GM12878 (cell line): ENCODE results near the gene HSP90AA1. TPM values are rescaled to one million over a fixed set of nuclear protein-coding genes. Genes with fewer than 3 reads are reported as not detected.

Experiments
- BHLHE40 ChIP-seq, 2 experiments: fragments of 450-650 bp in 1 of 2; IDR thresholded peaks; 2 replicates each; pipeline ENCODE4 v1.6.1; 2011 to 2017; ENCODE audit warnings: low read depth in 2 of 2, borderline replicate concordance in 1 of 2, improper control_type of control experiment in 1 of 2, low read length in 1 of 2, mild to moderate bottlenecking in 1 of 2
- EGR1 ChIP-seq, 2 experiments: IDR thresholded peaks; 1 replicate in 1 of 2; 2 replicates in 1 of 2; pipeline ENCODE4 v1.6.1; 2011 to 2012; ENCODE audit warnings: low read depth in 2 of 2, low read length in 2 of 2, borderline replicate concordance in 1 of 2, mild to moderate bottlenecking in 1 of 2, moderate library complexity in 1 of 2
- ELK1 ChIP-seq: IDR thresholded peaks from 2 replicates; pipeline ENCODE4 v1.6.1; 2012; ENCODE audit warnings: low read depth, low read length, improper control_type of control experiment
- GATAD2B ChIP-seq: fragments of 450-650 bp; conservative IDR thresholded peaks from 2 replicates; pipeline ENCODE4 v1.6.1; 2017; ENCODE audit warnings: low read depth, mild to moderate bottlenecking, moderate library complexity
- LARP7 ChIP-seq: fragments of 450-650 bp; IDR thresholded peaks from 2 replicates; pipeline ENCODE4 v1.6.1; 2017; ENCODE audit warnings: mild to moderate bottlenecking
- RCOR1 ChIP-seq: conservative IDR thresholded peaks from 2 replicates; pipeline ENCODE4 v1.6.1; 2012; ENCODE audit warnings: low read depth, low read length, improper control_type of control experiment
- SIN3A ChIP-seq: IDR thresholded peaks from 2 replicates; pipeline ENCODE4 v1.6.1; 2012; ENCODE audit warnings: low read depth, low read length, improper control_type of control experiment
- ZNF217 ChIP-seq: fragments of 450-650 bp; IDR thresholded peaks from 2 replicates; pipeline ENCODE4 v1.6.1; 2017; ENCODE audit warnings: antibody characterized with exemption, mild to moderate bottlenecking
- ZSCAN29 ChIP-seq: fragments of 450-650 bp; IDR thresholded peaks from 2 replicates; pipeline ENCODE4 v1.6.1; 2017; ENCODE audit warnings: mild to moderate bottlenecking, moderate library complexity
- polyA plus RNA-seq, 11 experiments: library from polyadenylated mRNA; depleted of rRNA in 4 of 11; unstranded in 6 of 11; stranded (reverse) in 5 of 11; fragments of >200 nt; fragmentation: Nextera tagmentation in 4 of 11; fragmentation: Illumina TruSeq in 1 of 11; extraction: Ambion mirVana in 4 of 11; extraction: Trizol in 1 of 11; gene quantifications; 1 replicate in 1 of 11; 2 replicates in 10 of 11; pipeline versions ENCODE4 v1.2.1 to v1.2.3, GENCODE V29; 2011 to 2016; ENCODE audit warnings: inconsistent platforms in 2 of 11, missing spikeins in 2 of 11, low read depth in 1 of 11
- total RNA-seq, 4 experiments: library from RNA; depleted of rRNA in 3 of 4; stranded (reverse); fragments of >200 nt in 3 of 4; fragmentation: Illumina TruSeq in 1 of 4; extraction: Trizol in 1 of 4; gene quantifications; 2 replicates each; pipeline versions ENCODE4 v1.2.1 to v1.2.3, GENCODE V29; 2013 to 2021
- TF ChIP-seq, protein P1 (sequence below): fragments of 450-650 bp; IDR thresholded peaks from 2 replicates; pipeline ENCODE4 v1.6.1; 2017; ENCODE audit warnings: antibody characterized with exemption, mild to moderate bottlenecking, moderate library complexity
- TF ChIP-seq, protein P2 (sequence below): IDR thresholded peaks from 2 replicates; pipeline ENCODE4 v1.6.1; 2011; ENCODE audit warnings: mild to moderate bottlenecking, low read depth, low read length, moderate library complexity; ENCODE audit not compliant: insufficient replicate concordance

HSP90AA1 gene
- total and polyA plus RNA-seq, 10 of the 15 experiments (the other 5 are each of a cell fraction or from before 2014, with no cell fraction given) = 262 to 1,315 (median 635) TPM

DNA sequence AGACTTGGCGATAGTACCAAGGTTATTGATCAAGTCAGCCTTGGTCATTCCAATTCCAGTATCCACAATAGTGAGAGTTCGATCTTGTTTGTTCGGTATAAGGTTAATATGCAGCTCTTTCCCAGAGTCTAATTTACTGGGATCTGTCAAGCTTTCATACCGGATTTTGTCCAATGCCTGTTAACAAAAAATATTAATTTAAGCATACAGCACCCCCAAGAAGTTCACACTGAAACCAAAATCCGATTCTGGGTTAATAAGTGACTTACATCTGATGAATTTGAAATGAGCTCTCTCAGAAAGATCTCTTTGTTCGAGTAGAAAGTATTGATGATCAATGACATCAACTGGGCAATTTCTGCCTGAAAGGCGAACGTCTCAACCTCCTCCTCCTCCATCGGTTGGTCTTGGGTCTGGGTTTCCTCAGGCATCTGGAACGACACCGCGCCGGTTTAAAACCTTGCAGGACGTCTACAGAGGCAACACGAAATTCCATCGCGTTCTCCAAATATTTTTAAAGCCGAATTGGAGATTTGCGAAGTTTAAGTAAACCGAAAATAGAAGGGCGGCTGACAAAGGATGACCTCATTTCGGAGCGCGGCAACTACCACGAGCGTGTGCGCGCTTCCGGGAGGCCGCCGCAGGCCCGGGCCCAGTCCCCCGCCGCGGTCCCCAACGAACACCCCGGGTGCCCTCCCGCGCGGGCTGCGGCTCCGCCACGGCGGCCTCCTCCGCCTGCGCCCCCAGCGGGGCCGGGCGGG lies 716 bp downstream of the HSP90AA1 start (continued):
- TF ChIP-seq BHLHE40 (IDR thresholded peaks at IDR 0.05; ENCODE audit: borderline replicate concordance in 1 of 2, low read depth in 2 of 2, low read length in 1 of 2) (peak in 1 of 2 experiments; percentile 54; a peak in 2 of 4 replicates), ZNF217 (0 out of 2 replicates have a peak, but pooled peaks have one; percentile 19), LARP7 (peak; percentile 84), GATAD2B (peak; percentile 78), ELK1 (no peak), SIN3A (no peak; the same call in 1 of the 2 replicates), RCOR1 (no peak), ZSCAN29 (0 out of 2 replicates have a peak, but pooled peaks have one; percentile 29), EGR1 (IDR thresholded peaks at IDR 0.05; ENCODE audit: borderline replicate concordance in 1 of 2, low read depth in 2 of 2, low read length in 2 of 2) (0 out of 3 replicates have a peak, but pooled peaks of 1 of the 2 experiments have one; percentile 18)
- TF ChIP-seq, protein P1, sequence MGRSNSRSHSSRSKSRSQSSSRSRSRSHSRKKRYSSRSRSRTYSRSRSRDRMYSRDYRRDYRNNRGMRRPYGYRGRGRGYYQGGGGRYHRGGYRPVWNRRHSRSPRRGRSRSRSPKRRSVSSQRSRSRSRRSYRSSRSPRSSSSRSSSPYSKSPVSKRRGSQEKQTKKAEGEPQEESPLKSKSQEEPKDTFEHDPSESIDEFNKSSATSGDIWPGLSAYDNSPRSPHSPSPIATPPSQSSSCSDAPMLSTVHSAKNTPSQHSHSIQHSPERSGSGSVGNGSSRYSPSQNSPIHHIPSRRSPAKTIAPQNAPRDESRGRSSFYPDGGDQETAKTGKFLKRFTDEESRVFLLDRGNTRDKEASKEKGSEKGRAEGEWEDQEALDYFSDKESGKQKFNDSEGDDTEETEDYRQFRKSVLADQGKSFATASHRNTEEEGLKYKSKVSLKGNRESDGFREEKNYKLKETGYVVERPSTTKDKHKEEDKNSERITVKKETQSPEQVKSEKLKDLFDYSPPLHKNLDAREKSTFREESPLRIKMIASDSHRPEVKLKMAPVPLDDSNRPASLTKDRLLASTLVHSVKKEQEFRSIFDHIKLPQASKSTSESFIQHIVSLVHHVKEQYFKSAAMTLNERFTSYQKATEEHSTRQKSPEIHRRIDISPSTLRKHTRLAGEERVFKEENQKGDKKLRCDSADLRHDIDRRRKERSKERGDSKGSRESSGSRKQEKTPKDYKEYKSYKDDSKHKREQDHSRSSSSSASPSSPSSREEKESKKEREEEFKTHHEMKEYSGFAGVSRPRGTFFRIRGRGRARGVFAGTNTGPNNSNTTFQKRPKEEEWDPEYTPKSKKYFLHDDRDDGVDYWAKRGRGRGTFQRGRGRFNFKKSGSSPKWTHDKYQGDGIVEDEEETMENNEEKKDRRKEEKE = 0 out of 2 replicates have a peak, but pooled peaks have one; percentile 58
- TF ChIP-seq, protein P2, sequence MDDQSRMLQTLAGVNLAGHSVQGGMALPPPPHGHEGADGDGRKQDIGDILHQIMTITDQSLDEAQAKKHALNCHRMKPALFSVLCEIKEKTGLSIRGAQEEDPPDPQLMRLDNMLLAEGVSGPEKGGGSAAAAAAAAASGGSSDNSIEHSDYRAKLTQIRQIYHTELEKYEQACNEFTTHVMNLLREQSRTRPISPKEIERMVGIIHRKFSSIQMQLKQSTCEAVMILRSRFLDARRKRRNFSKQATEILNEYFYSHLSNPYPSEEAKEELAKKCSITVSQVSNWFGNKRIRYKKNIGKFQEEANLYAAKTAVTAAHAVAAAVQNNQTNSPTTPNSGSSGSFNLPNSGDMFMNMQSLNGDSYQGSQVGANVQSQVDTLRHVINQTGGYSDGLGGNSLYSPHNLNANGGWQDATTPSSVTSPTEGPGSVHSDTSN = no peak
